ENCODE data around the gene CLN5.
A peak's percentile ranks its signal among the peaks of the same experiment; 100 is the strongest.

The CLN5 gene

DNA sequence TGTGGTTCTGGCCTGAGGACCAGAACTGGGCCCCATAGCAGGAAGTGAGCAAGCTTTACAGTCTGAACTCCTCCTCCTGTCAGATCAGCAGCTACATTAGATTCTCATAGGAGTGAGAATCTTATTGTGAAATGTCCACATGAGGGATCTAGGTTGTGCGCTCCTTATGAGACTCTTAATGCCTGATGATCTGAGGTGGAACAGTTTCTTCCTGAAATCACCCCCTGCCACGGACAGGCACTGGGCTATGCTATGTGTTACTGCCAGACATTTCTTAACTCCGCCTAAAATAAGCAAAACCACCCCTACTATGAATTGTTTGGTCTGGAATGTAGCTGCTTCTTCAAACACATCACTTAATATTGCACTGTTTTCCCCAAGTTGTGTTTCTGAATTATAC is 30.5 kb downstream of the CLN5 start:
- DNase-seq, result no peak

DNA sequence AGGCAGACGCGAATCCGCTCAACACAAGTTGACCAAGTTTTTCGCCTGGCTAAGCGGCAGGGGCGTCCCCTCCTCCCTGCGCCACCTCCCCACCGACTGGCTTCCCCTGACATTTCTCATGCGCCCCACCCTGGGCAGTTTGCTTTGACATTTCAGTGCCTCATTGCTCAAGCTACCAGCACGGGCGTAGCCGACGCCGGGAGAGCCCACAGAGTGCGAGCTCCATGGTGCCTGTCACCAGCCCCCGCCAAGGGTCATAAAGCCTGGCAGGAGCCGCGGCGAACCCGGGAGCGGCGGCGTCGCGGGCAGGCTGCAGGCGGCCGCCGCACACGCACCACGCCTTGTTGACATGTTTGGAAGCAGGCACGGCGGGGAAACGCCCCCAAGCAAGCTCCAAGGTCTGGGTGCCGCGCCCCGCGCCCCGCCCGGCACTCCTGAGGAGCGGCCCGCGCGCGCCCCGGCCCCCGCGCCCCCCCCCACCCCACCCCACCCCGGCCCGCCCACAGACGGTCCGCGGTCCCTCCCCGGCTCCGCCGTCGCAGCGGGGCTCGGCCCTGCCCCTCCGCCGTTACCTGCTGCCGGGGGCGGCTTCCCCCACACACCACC is 34.5 kb downstream of the CLN5 start:
- DNase-seq, result peak; percentile 74

DNA sequence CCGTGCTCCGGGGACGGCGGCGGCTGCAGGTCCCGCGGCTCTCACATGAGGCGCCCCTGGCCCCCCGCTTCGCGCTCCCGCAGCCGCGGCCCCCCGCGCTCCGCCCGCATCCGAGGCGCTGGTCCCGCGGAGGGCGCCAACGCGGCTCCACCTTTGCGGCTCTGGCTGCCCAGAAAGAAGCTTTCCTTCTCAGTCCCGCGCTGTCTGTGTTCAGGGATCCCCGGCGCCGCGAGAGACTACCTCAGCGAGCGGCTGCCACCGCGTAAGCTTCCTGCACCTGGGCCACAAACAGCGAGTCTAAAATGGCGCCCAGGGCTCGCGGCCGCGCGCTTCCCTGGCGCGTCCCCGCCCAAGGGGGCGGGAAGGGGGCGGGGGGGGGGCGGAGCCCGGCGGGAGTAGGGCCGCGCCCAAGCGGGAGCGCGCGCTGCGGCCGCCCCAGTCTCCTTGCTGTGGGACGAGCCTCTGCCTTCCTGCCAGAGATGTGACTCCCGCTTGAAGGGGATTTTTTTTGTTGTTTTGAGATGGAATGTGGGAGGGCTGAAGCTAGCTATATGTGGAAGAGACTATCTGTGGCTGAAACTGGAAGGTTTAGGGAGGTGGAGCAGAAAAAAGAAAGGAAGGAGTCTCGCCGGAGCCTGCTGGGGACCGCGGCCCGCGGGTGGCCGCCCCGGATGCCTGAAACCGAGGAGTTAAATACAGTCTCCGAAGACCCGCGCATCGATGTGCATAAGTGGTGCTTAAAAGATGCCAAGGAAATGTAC is 35.2 kb downstream of the CLN5 start, which contains the start of gene FBXL3:
Gene FBXL3, minus strand, starts transcription at position 299 of the 761 bp plus-strand sequence. CDS start 5,299 bp downstream, outside the sequence.
- DNase-seq, result peak; percentile 83

DNA sequence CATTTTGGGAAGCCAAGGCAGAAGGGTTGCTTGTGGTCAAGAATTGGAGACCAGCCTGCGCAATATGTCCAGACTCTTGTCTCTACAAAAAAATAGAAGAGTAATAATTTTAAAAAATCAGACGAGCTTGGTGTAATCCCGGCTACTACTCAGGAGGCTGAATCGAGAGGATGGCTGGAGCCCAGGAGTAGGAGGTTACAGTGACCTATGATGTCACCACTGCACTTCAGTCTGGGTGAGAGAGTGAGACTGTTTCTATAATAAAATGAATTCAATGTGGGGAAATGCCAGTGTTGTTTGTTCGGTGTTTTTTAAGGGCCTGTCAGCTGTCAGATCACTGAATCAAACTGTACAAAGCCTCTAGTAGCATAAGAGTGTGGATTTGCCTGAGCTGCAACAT is 36.3 kb downstream of the CLN5 start:
- no peak for DNase-seq

DNA sequence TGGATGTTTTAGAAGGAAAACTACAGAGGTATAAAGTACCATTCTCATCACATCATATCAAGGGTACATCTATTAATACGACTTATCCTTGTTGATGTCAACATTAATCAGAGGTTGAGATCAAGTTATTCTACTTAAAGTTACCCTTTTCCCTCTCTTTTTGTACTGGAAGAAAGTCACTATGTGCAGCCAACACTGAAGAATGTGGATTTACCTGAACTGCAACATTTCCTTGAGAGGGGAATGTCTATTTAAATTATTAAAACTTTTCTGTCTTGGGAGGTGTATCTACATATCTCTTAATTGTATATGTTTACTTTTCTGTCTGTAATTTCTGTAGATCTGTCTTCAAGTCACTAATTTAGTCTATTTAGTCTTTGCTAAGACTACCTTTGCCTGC is 37.6 kb downstream of the CLN5 start:
- DNase-seq, result no peak

DNA sequence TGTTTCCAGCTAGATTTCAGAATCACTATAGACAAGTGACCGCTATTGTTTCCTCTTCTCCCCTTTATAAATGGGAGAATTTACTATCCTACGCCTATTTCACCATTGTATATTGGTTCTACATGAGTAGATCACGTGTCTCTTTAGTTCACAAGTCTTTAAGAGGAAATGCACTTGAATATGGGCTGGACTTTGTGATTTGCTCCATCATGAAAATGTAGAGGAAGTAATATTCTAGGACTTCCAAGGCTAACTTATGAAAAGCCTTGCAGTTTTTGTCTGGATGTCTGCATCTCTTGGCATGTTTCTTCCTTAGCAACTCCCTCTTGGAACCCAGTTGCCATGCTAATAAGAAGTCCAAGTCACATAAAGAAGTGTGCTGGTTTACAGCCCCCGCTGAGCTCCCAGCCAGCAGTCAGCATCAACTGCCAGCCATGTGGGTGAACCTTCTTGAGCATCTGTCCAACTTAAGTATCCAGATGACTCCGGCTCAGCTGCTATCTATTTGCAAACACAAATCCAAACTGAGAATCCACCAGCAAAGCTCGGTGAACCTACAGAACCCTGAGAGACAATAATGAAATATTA is 39.9 kb downstream of the CLN5 start:
- DNase-seq, result no peak

DNA sequence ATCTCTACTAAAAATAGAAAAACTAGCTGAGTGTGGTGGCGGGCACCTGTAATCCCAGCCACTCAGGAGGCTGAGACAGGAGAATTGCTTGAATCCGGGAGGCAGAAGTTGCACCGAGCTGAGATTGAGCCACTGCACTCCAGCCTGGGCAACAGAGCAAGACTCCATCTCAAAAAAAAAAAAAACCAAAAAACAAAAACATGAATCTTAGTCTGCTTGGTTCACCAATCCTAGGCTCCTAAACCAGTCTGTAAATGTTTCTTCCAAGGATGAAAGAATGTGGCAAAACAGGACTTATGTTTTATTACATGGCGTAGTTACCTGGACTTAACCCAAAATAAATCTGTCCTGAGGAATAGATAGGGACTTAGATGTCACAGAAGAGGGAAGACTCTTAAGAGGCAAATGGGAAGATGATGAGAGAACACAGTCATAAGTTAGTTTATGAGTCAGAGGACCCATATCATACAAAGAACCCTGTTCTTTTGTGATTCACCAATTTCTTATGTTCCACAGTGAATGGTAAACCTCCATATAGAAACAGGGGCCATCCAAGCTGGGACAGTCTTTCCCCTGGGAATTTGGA is 41.9 kb downstream of the CLN5 start:
- no peak for DNase-seq

DNA sequence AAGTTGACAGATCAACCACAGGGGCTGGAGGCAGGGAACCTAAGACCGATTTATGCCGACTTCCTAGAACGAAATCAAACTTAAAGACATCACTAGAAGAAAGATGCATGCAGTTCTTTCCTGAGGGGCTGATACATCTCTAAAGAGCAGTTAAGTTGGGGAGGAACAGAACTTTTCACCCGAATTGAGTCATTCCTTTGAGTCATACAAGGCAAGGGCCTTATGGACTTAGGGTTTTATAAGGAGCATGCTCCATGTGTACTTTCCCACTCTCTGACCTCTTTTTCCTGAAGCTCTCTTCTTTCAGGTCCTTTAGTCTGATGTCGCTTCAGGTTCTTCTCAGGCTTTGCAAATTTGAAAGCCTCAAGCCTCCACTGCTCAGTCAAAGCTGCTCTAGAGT is 43.0 kb downstream of the CLN5 start:
- DNase-seq, result no peak

DNA sequence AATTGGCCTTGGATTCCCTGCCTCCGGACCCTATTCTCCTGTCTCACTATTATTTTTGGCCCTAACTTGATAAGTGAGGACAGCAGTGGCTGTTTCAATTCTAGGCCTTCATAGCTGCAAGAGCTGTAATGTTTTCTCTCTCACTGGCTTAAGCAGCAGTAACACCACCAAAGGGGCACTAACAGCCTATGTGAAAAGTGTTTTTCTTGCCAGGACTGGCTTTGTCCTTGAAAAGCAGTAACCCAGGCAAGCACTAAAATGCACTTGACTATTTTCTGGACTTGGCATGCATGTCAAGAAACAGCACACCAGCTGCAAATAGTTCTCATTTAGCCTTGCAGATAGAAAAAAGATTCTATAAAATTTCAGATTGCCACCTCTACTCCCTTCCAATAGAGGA is 44.4 kb downstream of the CLN5 start:
- no peak for DNase-seq

DNA sequence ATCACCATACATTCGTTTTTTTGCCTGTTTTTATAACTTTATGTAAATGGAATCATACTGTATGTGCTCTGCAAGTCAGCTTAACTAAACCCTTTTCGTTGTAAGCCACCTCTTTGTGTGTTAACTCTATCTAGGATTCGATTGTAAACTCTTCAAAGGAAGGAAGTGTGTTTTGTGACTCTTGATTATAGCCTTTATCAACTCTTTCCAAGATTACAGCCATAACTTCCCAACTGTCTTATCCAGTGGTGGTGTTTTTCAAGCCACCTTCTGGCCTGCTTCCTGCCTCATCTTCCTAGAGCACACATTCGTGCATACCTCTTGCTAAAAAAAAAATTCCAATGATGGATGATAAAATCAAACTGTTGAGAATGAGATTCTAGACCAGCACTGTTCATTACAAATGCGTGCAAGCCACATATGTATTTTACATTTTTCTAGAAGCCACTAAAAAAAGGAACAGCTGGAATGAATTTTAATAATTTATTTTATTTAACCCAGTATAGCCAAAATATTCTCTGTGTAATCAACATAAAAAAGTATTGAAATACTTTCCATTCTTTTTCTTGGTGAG is 47.1 kb downstream of the CLN5 start:
- DNase-seq, result no peak

DNA sequence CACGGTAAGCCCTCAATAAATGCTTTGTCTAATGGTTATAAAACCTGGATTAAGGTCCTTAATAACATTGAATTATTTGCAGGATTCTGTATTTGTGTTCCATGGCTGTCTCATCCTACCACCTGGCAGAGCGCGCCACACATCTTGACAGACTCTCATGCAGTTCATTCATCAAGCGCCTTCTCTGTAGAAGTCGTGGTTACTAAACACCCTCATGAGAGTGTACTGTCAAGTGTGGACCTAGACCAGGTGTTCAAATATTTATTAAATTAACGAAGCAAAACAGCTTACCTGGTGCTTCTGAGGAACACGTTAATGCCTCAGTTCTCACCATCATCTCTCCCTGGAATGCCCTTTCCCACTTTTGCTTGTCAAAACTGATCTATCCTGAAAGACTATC is 48.2 kb downstream of the CLN5 start:
- DNase-seq, result no peak

DNA sequence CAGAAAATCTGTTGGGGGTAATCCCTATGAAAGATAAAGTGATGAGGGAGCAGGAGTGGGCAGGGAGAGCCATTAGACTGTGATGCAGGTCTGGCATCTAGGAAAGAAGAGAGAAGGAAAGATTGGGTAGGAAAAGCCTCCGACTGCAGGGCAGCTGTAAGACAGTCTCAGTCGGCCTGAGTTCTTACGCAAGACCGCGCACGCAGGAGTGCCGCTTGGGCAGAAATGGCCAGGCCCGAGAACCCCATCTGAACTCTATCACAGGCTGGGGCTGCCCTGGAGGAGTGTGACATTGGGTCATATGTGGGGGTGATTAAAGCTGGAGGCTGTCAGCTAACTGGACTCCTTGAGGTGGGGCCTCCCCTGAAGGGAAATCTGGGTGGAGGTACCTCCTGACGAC is 49.0 kb downstream of the CLN5 start:
- DNase-seq, result no peak

DNA sequence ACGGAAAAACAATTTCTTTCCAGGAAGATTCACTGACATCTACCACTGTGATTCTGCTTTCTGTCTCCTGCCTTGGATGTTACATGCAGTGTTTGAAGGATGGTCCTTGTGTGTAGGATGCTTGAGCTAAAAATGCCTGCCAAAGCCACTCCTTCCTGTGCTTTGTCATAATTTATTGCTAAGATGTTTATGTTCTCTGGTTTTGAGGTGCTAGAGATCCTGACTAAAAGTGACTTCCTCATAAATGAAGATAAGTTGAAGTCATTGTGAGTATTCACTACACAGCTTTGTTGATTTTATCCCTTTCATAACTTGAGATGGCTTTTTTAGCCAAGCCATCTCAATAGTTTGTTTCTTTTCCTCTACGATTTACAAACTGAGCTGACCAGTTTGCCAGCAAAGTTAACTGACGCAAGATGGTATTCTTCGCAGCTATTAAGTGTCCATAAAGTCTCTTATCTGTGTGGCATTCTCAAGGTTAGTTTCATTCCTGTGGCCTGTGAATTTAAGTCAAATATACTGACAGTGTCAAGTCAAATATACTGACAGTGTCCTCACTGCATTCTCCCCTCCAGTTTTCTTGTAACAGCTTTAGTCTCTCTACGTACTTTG is 50.8 kb downstream of the CLN5 start:
- no peak for DNase-seq

DNA sequence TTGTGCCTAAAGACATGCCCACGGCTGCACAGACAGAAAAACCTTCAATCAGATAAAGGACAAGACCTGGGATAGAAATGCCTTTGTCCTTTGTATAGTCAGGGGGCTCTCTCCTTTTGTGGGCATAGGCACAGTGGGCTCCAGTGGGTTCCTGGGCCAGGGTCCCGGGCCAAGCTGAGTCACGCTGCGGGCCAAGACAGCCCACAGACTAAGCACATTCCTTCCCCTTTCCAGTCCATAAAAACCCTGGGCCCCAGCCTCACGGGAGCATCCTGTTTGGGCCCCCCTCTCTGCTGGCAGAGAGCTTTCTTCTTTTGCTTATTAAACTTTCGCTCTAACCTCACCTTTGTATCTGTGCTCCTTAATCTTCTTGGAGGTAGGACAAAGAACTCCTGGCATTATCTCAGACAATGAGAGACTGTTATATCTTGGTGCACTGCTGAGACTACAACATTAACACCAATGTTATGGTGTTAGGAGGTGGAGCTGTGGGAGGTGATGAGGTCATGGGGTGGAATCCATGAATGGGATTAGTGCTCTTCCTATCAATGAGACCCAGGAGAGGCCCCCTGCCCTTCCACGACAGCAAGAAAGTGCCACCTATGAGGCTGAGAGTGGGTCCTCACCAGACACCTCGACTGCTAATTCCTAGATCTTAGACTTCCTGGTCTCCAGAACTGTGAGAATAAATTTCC is 55.9 kb downstream of the CLN5 start:
- DNase-seq, result no peak

DNA sequence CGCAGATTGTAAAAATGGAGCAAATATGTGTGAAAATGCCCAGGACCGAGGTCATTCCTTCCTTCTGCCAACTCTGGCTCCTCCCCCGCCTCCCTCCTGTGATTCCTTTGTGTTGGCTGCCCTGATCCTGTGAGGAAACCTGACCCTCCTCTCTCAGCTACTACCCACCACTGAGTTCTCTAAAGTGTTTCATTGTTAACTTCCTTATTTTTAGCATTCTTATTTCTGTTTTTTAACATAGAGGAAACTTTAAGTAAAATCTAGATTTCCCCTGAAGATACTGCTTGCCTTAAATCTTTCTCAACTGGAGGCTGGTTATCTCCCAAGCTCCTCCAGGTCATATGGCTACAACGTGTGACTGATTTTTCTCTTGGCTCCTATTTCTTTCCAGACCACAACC is 56.8 kb downstream of the CLN5 start:
- DNase-seq, result no peak

DNA sequence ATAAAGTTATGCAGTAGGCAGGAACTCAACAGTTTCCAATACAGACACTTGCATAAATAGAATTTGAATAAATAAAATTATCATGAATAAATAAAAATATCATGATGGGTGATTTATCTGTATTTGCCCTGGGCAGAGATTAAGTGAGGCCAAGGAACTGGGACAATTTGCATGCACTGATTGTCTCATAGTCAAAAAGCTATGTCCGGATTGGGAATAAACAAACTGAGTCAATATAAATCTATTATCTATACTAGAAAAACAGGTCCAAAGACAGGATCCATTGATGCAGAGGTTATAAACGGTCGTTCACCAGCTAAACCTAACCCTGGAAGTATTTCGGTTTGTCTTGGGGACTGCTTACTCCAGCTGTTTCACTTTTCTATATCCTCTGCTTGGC is 61.3 kb downstream of the CLN5 start:
- DNase-seq, result no peak

All from stimulated activated naive CD4-positive, alpha-beta T cell treated with Interleukin-2 at 50 U/mL for 16 hours (primary cell).